ENCODE data around the gene ARX. TPM values are rescaled to one million over a fixed set of nuclear protein-coding genes. Genes with fewer than 3 reads are reported as not detected.

Gene ARX
- total RNA-seq, 1 donor from 2014 or later, result 5.8 TPM

DNA sequence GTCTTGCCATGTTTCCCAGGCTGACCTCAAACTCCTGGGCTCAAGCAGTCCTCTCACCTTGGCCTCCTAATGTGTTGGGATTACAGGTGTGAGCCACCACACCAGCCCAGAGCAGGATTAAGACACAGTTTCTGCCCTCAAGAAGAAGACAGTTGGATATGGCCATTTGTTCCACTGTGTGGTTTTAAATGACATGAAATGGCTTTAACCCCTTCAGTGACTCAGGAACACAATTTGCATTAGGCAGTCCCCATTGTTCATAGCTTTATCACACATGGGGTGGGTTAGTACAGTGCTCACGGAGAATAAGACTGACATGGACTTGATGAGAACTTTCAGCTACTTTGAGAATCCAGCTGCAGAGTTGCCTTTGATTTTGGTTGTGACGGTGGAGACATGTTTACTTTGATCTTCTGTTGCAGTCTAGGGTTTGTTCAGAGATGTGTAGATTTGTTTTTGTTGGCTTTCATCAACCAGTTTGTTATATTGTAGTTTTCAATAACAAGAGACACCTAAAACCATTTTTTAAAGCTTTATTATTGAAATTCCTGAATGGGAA is 60.3 kb downstream of the ARX start:
- H3K4me1 Mint-ChIP-seq (ENCODE audit: low read depth), result peaks cover 3% of the 10 kb centered on the region
- H3K9me3 Mint-ChIP-seq (ENCODE audit: low read depth), result no peaks in the 10 kb centered on the region
- no peak overlapping the region for H3K27ac Mint-ChIP-seq
- H3K27me3 Mint-ChIP-seq, result no peaks in the 10 kb centered on the region
- peaks cover 1% of the 10 kb centered on the region for H3K36me3 Mint-ChIP-seq (ENCODE audit: insufficient read depth)
- DNase-seq (ENCODE audit: low spot score, unreplicated experiment), result no peak
- H3K4me3 Mint-ChIP-seq (ENCODE audit: low read depth), result no peak overlapping the region
- TF ChIP-seq, protein P1, sequence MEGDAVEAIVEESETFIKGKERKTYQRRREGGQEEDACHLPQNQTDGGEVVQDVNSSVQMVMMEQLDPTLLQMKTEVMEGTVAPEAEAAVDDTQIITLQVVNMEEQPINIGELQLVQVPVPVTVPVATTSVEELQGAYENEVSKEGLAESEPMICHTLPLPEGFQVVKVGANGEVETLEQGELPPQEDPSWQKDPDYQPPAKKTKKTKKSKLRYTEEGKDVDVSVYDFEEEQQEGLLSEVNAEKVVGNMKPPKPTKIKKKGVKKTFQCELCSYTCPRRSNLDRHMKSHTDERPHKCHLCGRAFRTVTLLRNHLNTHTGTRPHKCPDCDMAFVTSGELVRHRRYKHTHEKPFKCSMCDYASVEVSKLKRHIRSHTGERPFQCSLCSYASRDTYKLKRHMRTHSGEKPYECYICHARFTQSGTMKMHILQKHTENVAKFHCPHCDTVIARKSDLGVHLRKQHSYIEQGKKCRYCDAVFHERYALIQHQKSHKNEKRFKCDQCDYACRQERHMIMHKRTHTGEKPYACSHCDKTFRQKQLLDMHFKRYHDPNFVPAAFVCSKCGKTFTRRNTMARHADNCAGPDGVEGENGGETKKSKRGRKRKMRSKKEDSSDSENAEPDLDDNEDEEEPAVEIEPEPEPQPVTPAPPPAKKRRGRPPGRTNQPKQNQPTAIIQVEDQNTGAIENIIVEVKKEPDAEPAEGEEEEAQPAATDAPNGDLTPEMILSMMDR (IDR thresholded peaks at IDR 0.05; ENCODE audit: unreplicated experiment), result no peak

DNA sequence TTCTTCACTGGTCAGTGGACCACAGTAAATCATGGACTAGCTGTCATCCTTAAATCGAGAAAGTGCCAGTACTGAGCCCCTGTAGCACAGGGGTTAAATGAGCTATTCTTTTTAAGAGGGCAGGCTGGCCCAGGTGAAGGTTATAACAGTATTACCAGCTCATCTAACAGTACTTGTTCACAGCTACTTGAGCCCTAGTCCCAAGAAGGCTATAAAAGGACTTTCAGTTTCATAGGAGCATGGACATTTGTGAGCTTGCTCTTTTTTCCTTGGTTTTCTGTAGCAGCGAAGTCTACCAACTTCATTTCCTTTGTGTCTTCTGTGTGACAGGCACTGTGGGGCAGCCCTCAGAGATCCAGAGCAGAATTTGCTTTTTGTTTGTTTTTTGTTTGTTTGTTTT is 61.0 kb downstream of the ARX start:
- Mint-ChIP-seq H3K4me3 (ENCODE audit: low read depth) (no peak overlapping the region), H3K4me1 (ENCODE audit: low read depth) (peaks cover 3% of the 10 kb centered on the region), H3K27me3 (no peaks in the 10 kb centered on the region), H3K9me3 (ENCODE audit: low read depth) (no peaks in the 10 kb centered on the region), H3K27ac (no peak overlapping the region), H3K36me3 (ENCODE audit: insufficient read depth) (peaks cover 1% of the 10 kb centered on the region)
- TF ChIP-seq, protein P1 (IDR thresholded peaks at IDR 0.05; ENCODE audit: unreplicated experiment), result no peak
- no peak for DNase-seq (ENCODE audit: low spot score, unreplicated experiment)

All from progenitor cell of endocrine pancreas (in vitro differentiated cells).